ENCODE data around the gene TRIM66.

Gene TRIM66

GRCh38 chr11:8598506-8598905, 84.0 kb downstream of the TRIM66 start:
- H3K36me3 ChIP-seq (ENCODE audit: insufficient read depth, low read length): no peaks in the 10 kb centered on the region
- peaks cover 13% of the 10 kb centered on the region for H3K27me3 ChIP-seq (ENCODE audit: control insufficient read depth, insufficient read depth, low read length)
- no peak overlapping the region for H3K4me2 ChIP-seq (ENCODE audit: low read length)
- no peak overlapping the region for H3K9ac ChIP-seq (ENCODE audit: low read depth, low read length)
- H3K4me3 ChIP-seq (ENCODE audit: low read length): no peak overlapping the region
- H3K4me1 ChIP-seq (ENCODE audit: control insufficient read depth, insufficient read depth, low read length): peaks cover 11% of the 10 kb centered on the region
- no peaks in the 10 kb centered on the region for H3K9me3 ChIP-seq (replicated peaks; ENCODE audit: low read length)

- Histone ChIP-seq H3K4me2 (ENCODE audit: low read length) (no peak overlapping the region), H3K27me3 (ENCODE audit: control insufficient read depth, insufficient read depth, low read length) (peaks cover 22% of the 10 kb centered on the region), H3K4me1 (ENCODE audit: control insufficient read depth, insufficient read depth, low read length) (peaks cover 10% of the 10 kb centered on the region), H3K9me3 (replicated peaks; ENCODE audit: low read length) (no peaks in the 10 kb centered on the region), H3K9ac (ENCODE audit: low read depth, low read length) (no peak overlapping the region), H3K36me3 (ENCODE audit: insufficient read depth, low read length) (no peaks in the 10 kb centered on the region), H3K4me3 (ENCODE audit: low read length) (no peak overlapping the region)
These were observed 85.3 kb downstream of the TRIM66 start for GRCh38 chr11:8597182-8597581.

- peaks cover 10% of the 10 kb centered on the region for H3K4me1 ChIP-seq (ENCODE audit: control insufficient read depth, insufficient read depth, low read length)
- no peak overlapping the region for H3K4me2 ChIP-seq (ENCODE audit: low read length)
- peaks cover 22% of the 10 kb centered on the region for H3K27me3 ChIP-seq (ENCODE audit: control insufficient read depth, insufficient read depth, low read length)
- H3K4me3 ChIP-seq (ENCODE audit: low read length): no peak overlapping the region
- no peak overlapping the region for H3K9ac ChIP-seq (ENCODE audit: low read depth, low read length)
- no peaks in the 10 kb centered on the region for H3K36me3 ChIP-seq (ENCODE audit: insufficient read depth, low read length)
- H3K9me3 ChIP-seq (replicated peaks; ENCODE audit: low read length): no peaks in the 10 kb centered on the region
These were observed 85.9 kb downstream of the TRIM66 start for GRCh38 chr11:8596504-8597046.

- no peaks in the 10 kb centered on the region for H3K36me3 ChIP-seq (ENCODE audit: insufficient read depth, low read length)
- peak within 1 kb of the TSS; percentile 56 for H3K9ac ChIP-seq (ENCODE audit: low read depth, low read length)
- H3K9me3 ChIP-seq (replicated peaks; ENCODE audit: low read length): no peaks in the 10 kb centered on the region
- H3K4me3 ChIP-seq (ENCODE audit: low read length): peak within 1 kb of the TSS; percentile 74
- peaks cover 22% of the 10 kb centered on the region for H3K27me3 ChIP-seq (ENCODE audit: control insufficient read depth, insufficient read depth, low read length)
- peak within 1 kb of the TSS; percentile 92 for H3K4me2 ChIP-seq (ENCODE audit: low read length)
- peaks cover 10% of the 10 kb centered on the region for H3K4me1 ChIP-seq (ENCODE audit: control insufficient read depth, insufficient read depth, low read length)
These were observed 88.2 kb downstream of the TRIM66 start, which contains the start of gene STK33 for GRCh38 chr11:8593935-8594909. STK33 (minus strand) TSS chr11:8594228; CDS start chr11:8474905, 119,323 bp downstream.

- Histone ChIP-seq H3K9ac (ENCODE audit: low read depth, low read length) (peak overlapping the region; percentile 56), H3K27me3 (ENCODE audit: control insufficient read depth, insufficient read depth, low read length) (peaks cover 22% of the 10 kb centered on the region), H3K4me3 (ENCODE audit: low read length) (peak overlapping the region; percentile 74)
These were observed 89.0 kb downstream of the TRIM66 start for GRCh38 chr11:8593455-8593854.

GRCh38 chr11:8587915-8588314, 94.5 kb downstream of the TRIM66 start:
- Histone ChIP-seq H3K9ac (ENCODE audit: low read depth, low read length) (no peak overlapping the region), H3K4me2 (ENCODE audit: low read length) (no peak overlapping the region), H3K4me1 (ENCODE audit: control insufficient read depth, insufficient read depth, low read length) (no peaks in the 10 kb centered on the region), H3K36me3 (ENCODE audit: insufficient read depth, low read length) (no peaks in the 10 kb centered on the region), H3K27me3 (ENCODE audit: control insufficient read depth, insufficient read depth, low read length) (peaks cover 3% of the 10 kb centered on the region), H3K4me3 (ENCODE audit: low read length) (no peak overlapping the region), H3K9me3 (replicated peaks; ENCODE audit: low read length) (no peaks in the 10 kb centered on the region)

More at GRCh38 chr11:8593455-8593854, 89.0 kb downstream of the TRIM66 start:
- no peaks in the 10 kb centered on the region for H3K9me3 ChIP-seq (replicated peaks; ENCODE audit: low read length)
- H3K4me1 ChIP-seq (ENCODE audit: control insufficient read depth, insufficient read depth, low read length): peaks cover 10% of the 10 kb centered on the region
- H3K4me2 ChIP-seq (ENCODE audit: low read length): peak overlapping the region; percentile 92
- H3K36me3 ChIP-seq (ENCODE audit: insufficient read depth, low read length): no peaks in the 10 kb centered on the region

- Histone ChIP-seq H3K4me2 (ENCODE audit: low read length) (no peak overlapping the region), H3K36me3 (ENCODE audit: insufficient read depth, low read length) (no peaks in the 10 kb centered on the region), H3K4me3 (ENCODE audit: low read length) (no peak overlapping the region), H3K4me1 (ENCODE audit: control insufficient read depth, insufficient read depth, low read length) (no peaks in the 10 kb centered on the region), H3K9ac (ENCODE audit: low read depth, low read length) (no peak overlapping the region), H3K27me3 (ENCODE audit: control insufficient read depth, insufficient read depth, low read length) (no peaks in the 10 kb centered on the region), H3K9me3 (replicated peaks; ENCODE audit: low read length) (no peaks in the 10 kb centered on the region)
These were observed 95.7 kb downstream of the TRIM66 start for GRCh38 chr11:8586805-8587204.

GRCh38 chr11:8586184-8586583, 96.3 kb downstream of the TRIM66 start:
- no peaks in the 10 kb centered on the region for H3K9me3 ChIP-seq (replicated peaks; ENCODE audit: low read length)
- H3K27me3 ChIP-seq (ENCODE audit: control insufficient read depth, insufficient read depth, low read length): no peaks in the 10 kb centered on the region
- no peak overlapping the region for H3K4me2 ChIP-seq (ENCODE audit: low read length)
- H3K4me1 ChIP-seq (ENCODE audit: control insufficient read depth, insufficient read depth, low read length): no peaks in the 10 kb centered on the region
- no peaks in the 10 kb centered on the region for H3K36me3 ChIP-seq (ENCODE audit: insufficient read depth, low read length)
- no peak overlapping the region for H3K4me3 ChIP-seq (ENCODE audit: low read length)
- H3K9ac ChIP-seq (ENCODE audit: low read depth, low read length): no peak overlapping the region

- no peak overlapping the region for H3K9ac ChIP-seq (ENCODE audit: low read depth, low read length)
These were observed 98.0 kb downstream of the TRIM66 start for GRCh38 chr11:8584511-8584910.

GRCh38 chr11:8584082-8584481, 98.4 kb downstream of the TRIM66 start:
- Histone ChIP-seq H3K4me2 (ENCODE audit: low read length) (no peak overlapping the region), H3K27me3 (ENCODE audit: control insufficient read depth, insufficient read depth, low read length) (no peaks in the 10 kb centered on the region), H3K4me3 (ENCODE audit: low read length) (no peak overlapping the region), H3K36me3 (ENCODE audit: insufficient read depth, low read length) (no peaks in the 10 kb centered on the region), H3K9ac (ENCODE audit: low read depth, low read length) (no peak overlapping the region), H3K4me1 (ENCODE audit: control insufficient read depth, insufficient read depth, low read length) (no peaks in the 10 kb centered on the region), H3K9me3 (replicated peaks; ENCODE audit: low read length) (no peaks in the 10 kb centered on the region)

More at GRCh38 chr11:8584511-8584910, 98.0 kb downstream of the TRIM66 start:
- H3K4me2 ChIP-seq (ENCODE audit: low read length): no peak overlapping the region
- no peaks in the 10 kb centered on the region for H3K36me3 ChIP-seq (ENCODE audit: insufficient read depth, low read length)
- H3K27me3 ChIP-seq (ENCODE audit: control insufficient read depth, insufficient read depth, low read length): no peaks in the 10 kb centered on the region
- no peak overlapping the region for H3K4me3 ChIP-seq (ENCODE audit: low read length)
- H3K9me3 ChIP-seq (replicated peaks; ENCODE audit: low read length): no peaks in the 10 kb centered on the region
- H3K4me1 ChIP-seq (ENCODE audit: control insufficient read depth, insufficient read depth, low read length): no peaks in the 10 kb centered on the region

GRCh38 chr11:8581300-8581699, 101.2 kb downstream of the TRIM66 start:
- Histone ChIP-seq H3K9me3 (replicated peaks; ENCODE audit: low read length) (no peaks in the 10 kb centered on the region), H3K4me3 (ENCODE audit: low read length) (no peak overlapping the region), H3K27me3 (ENCODE audit: control insufficient read depth, insufficient read depth, low read length) (no peaks in the 10 kb centered on the region), H3K36me3 (ENCODE audit: insufficient read depth, low read length) (no peaks in the 10 kb centered on the region), H3K4me2 (ENCODE audit: low read length) (no peak overlapping the region), H3K9ac (ENCODE audit: low read depth, low read length) (no peak overlapping the region), H3K4me1 (ENCODE audit: control insufficient read depth, insufficient read depth, low read length) (no peaks in the 10 kb centered on the region)
